ENCODE data around the gene FEZ2.

FEZ2 gene

DNA sequence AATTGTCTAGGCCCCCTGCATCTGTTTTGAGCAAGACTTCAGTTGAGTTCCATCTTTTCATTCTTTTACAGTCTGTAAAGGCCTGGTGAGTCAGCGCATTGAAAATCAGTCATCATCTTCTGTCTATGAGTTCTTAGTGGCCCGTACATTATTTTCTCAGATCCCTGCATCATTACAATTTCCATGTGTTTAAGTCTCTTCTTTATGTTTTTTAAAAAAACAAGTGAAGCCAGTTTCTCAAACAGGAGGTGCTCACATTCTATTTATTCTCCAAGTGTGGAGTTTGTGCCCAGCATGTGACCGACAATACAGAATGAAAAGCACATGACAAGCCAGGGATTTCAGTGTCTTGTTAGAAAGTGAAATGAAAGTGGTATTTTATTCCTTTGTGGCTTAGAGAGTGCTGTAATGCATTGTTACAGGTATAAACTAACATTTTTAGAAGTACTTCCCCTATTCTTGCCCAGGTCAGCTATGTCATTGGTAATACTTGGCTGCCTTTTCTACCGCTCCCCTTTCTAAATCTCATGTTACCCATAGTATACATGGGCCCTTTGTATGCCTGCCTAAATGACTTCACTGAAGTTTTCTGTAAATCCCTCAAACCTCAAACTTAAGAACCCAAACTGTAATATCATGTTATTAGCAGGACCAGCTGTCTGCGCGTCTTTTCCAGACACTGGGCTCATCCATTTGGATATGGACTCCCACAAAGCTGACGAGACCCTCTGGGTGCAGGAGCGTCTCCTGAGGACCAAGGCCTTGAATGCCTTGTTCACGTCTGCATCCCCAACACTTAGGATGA lies 67.6 kb downstream of the FEZ2 start:
- DNase-seq (ENCODE audit: low read depth), result no peak

DNA sequence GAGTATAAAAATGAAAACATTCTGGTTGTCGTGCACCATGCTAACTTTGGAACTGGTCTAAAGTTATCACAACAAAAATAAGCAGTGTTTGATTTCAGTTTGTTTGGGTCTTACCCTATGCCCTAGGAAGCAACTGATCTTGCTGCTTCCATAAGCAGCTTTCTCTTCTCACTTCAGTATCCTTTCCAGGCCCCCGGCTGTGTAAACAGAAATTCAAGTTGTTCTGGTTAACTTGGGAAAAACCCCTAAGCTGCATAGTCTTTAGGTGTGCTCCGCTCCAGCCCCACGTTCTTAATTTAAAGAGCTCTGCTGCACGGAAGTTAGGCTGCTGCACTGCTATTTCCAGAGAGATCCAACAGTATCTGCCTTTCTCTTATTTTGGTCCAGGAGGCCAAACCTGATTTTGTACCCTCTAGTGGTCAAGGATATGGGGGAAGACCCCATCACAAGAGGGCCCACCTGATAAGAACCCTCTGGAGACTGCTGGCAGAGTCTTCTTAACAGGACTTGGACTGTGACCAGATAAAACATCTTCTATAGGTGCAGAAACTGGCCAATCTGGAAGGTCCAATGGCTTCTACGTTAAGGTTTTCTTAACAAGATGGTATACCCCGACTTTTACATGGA lies 69.1 kb downstream of the FEZ2 start:
- no peak for DNase-seq (ENCODE audit: low read depth)

DNA sequence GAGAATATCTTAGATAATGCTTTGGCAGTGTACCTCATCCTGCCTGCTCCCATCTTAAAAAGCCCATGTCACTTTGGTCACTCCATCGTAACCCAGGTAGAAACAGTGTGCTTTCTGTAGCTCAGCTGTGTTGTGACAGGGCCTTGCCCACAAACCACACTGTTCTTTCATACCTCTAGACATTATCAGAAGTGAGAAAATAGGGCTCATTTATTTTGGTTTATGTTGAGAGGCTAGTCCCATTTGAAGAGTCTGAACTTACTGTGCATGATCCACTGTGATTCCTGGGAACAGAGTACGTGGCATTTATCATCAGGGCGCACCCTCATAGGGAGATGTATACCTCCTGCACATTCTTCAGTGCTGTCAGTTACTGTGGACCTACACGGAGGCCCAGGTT lies 69.7 kb downstream of the FEZ2 start:
- no peak for DNase-seq (ENCODE audit: low read depth)

DNA sequence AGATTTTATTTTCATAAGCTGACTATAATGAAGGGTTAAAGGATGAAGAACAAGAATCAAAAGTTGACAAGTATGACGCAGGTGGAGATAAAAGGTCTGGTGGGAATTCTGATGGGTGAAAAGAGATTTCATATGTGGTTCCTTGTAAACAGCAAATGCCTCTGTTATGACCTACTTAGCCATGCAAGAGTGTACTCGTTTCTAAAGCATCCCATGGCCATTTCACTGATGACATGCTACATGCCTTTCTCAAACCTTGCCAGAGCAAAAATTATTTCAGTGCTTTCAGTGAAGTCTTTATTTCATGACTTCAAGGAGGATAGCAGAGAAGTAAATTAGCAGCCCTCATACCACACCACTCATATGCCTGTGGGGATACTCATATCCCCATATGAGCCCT lies 71.7 kb downstream of the FEZ2 start:
- DNase-seq (ENCODE audit: low read depth), result no peak

GRCh38 chr2:36525245-36525644 lies 72.7 kb downstream of the FEZ2 start:
- DNase-seq (ENCODE audit: low read depth), result no peak

- no peak for DNase-seq (ENCODE audit: low read depth)
Measured at GRCh38 chr2:36523153-36523552, 74.8 kb downstream of the FEZ2 start.

DNA sequence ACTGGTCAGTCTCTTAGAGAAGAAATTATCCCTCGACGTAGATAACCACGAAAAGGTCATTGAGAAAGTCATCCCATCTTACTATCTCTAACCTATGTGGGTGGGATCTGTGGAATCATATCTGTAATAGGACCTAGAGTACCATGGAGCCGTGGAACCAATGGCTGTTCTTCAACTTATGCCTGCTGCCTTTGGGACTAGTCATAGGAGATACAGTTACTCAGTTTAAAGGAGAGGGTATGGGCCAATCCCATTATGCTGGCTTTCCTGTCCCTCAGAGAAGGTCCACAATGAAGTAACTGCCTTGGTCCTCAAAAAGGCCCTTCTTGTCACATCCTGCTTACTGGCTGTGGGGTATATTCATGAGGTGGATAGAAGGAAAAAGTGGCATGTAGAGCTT lies 77.5 kb downstream of the FEZ2 start:
- DNase-seq (ENCODE audit: low read depth), result no peak

GRCh38 chr2:36516136-36516870 lies 81.7 kb downstream of the FEZ2 start:
- DNase-seq (ENCODE audit: low read depth), result no peak

DNA sequence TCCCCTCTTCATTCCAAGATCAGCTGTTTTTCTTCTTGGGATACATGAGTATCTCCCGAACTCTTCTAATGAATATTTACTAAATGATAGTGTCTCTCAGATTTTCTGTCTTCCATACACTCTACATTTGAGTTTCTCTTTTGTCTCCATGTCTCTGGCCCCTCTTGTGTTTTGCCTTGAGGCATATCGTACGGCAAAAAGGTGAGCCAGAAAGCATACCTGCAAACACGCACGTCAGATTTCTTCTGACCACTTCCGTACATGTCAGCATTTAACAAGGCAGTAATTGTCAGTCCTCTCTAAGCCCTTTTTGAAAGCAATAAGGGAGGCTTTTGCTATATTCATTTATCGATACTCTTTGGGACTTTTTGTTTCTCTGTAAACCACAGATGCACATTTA lies 82.4 kb downstream of the FEZ2 start:
- DNase-seq (ENCODE audit: low read depth), result no peak

GRCh38 chr2:36513661-36514060 lies 84.3 kb downstream of the FEZ2 start:
- DNase-seq (ENCODE audit: low read depth), result no peak

DNA sequence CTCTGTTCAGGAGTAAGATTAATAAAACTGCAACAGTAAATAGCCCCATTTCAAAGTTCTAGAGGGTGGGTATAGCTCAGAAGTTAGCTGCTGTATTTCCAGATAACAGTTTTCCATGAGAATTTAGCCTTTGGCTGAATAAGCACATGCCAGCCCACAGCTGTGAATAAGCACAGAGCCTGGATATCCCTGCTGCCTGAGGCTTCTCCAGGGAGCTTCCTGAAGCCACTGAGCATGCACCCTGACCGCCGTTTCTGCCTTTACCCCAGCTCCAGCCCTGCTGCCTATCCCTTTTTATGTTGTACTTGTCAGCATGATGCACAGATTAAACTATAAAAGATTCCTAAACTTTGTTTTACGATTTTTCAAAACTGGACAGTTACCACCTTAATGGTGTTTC lies 85.3 kb downstream of the FEZ2 start:
- DNase-seq (ENCODE audit: low read depth), result no peak

GRCh38 chr2:36511858-36512603 lies 85.9 kb downstream of the FEZ2 start:
- no peak for DNase-seq (ENCODE audit: low read depth)

DNA sequence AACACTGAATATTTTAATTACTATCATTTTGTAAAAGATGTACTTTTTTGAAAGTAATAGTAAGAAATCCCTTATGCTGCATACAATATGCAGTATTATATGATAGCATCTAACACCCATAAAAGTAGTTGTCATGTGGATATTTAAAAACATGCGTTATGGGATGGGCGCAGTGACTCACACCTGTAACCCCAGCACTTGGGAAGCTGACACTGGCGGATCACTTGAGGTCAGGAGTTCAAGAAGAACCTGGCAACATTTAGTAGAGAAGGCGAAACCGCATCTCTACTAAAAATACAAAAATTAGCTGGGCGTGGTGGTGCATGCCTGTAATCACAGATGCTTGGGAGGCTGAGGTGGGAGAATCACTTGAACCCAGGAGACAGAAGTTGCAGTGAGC lies 88.9 kb downstream of the FEZ2 start:
- DNase-seq (ENCODE audit: low read depth), result no peak

GRCh38 chr2:36507408-36507812 lies 90.6 kb downstream of the FEZ2 start:
- DNase-seq (ENCODE audit: low read depth), result no peak
